Measurements from ENCODE around the gene TRABD2B. TPM values are rescaled to one million over a fixed set of nuclear protein-coding genes. Genes with fewer than 3 reads are reported as not detected.

The TRABD2B gene
- total and polyA plus RNA-seq, 2 of the 4 experiments (the other 2 are of a cell fraction): not detected

GRCh38 chr1:47873337-47873736 lies 123.8 kb downstream of the TRABD2B start:
- Histone ChIP-seq H2BK20ac (ENCODE audit: low read depth, low read length) (no peak overlapping the region), H3K23ac (ENCODE audit: low read depth, low read length) (no peak overlapping the region), H3K27ac (ENCODE audit: insufficient read depth, low read length) (no peak overlapping the region), H4K91ac (ENCODE audit: insufficient read depth, low read depth, low read length) (no peak overlapping the region), H3K9me3 (ENCODE audit: control insufficient read depth, insufficient read depth, low read length) (no peaks in the 10 kb centered on the region), H2AFZ (replicated peaks; ENCODE audit: low read length, poor library complexity) (no peak overlapping the region), H2AK5ac (ENCODE audit: low read depth, low read length) (no peak overlapping the region), H4K8ac (ENCODE audit: low read depth in 2 of 2, low read length in 2 of 2) (no peak overlapping the region), H3K56ac (ENCODE audit: extremely low read depth, insufficient read depth, low read length) (no peak overlapping the region), H2BK15ac (ENCODE audit: low read depth, low read length) (no peak overlapping the region), H3K36me3 (ENCODE audit: control insufficient read depth, insufficient read depth, low read length) (no peaks in the 10 kb centered on the region), H3K4ac (ENCODE audit: low read depth, low read length) (no peak overlapping the region), H2AK9ac (replicated peaks; ENCODE audit: low read depth, low read length, poor library complexity) (no peak overlapping the region), H3K79me1 (ENCODE audit: low read depth in 1 of 2, low read length in 2 of 2) (no peaks in the 10 kb centered on the region), H3K4me2 (ENCODE audit: low read depth, low read length) (no peak overlapping the region), H3K9me1 (ENCODE audit: insufficient read depth, low read length) (no peaks in the 10 kb centered on the region), H3K27me3 (ENCODE audit: control insufficient read depth, insufficient read depth, low read length) (no peaks in the 10 kb centered on the region), H3K9ac (ENCODE audit: low read depth, low read length) (no peak overlapping the region), H4K20me1 (ENCODE audit: insufficient read depth, low read length) (no peaks in the 10 kb centered on the region), H3K4me1 (ENCODE audit: control insufficient read depth, insufficient read depth, low read length) (no peaks in the 10 kb centered on the region), H3K4me3 (ENCODE audit: insufficient read depth, low read depth, low read length) (no peak overlapping the region), H2BK5ac (ENCODE audit: low read depth, low read length, poor library complexity, severe bottlenecking) (no peak overlapping the region), H2BK120ac (ENCODE audit: low read depth, low read length) (no peak overlapping the region), H3K14ac (replicated peaks; ENCODE audit: low read depth, low read length) (no peak overlapping the region), H4K5ac (ENCODE audit: low read depth, low read length) (no peak overlapping the region), H3K18ac (ENCODE audit: low read depth, low read length) (no peak overlapping the region)
- in situ Hi-C loops (cut with MboI; ENCODE audit: low sequenced_read_pairs) (no loop called here), dilution Hi-C loops (cut with HindIII; ENCODE audit: low sequenced_read_pairs, unreplicated experiment) (no loop called here), intact Hi-C loops (cut with micrococcal nuclease) (no loop called here)
- POLR2A ChIA-PET (ENCODE audit: unreplicated experiment): no interaction called here
- WGBS, 2 experiments (ENCODE audit: extremely low coverage in 2 of 2, insufficient read length in 1 of 2): 69% methylated on average over 6 of the region's 6 CpGs; no CpG with 5 or more reads in 1 of the 2 experiments
- DNase-seq (no peak), ATAC-seq (ENCODE audit: low read depth) (no peak)
- TF ChIP-seq CEBPB (IDR thresholded peaks at IDR 0.05; ENCODE audit: low read depth, low read length) (no peak), FOS (IDR thresholded peaks at IDR 0.05; ENCODE audit: low read depth, low read length) (no peak), MAFK (IDR thresholded peaks at IDR 0.05; ENCODE audit: low read depth, low read length) (no peak), POLR2A (IDR thresholded peaks at IDR 0.05; ENCODE audit: low read depth, low read length) (no peak), MAZ (IDR thresholded peaks at IDR 0.05; ENCODE audit: borderline replicate concordance, low read depth, low read length) (no peak), RAD21 (IDR thresholded peaks at IDR 0.05; ENCODE audit: low read length) (no peak), RCOR1 (IDR thresholded peaks at IDR 0.05; ENCODE audit: insufficient replicate concordance, low read length) (no peak), NFE2L2 (IDR thresholded peaks at IDR 0.05; ENCODE audit: low read depth, low read length) (no peak), SMC3 (IDR thresholded peaks at IDR 0.05; ENCODE audit: low read depth, low read length) (no peak), RFX5 (IDR thresholded peaks at IDR 0.05; ENCODE audit: low read depth, low read length) (no peak), CHD1 (IDR thresholded peaks at IDR 0.05; ENCODE audit: low read depth, low read length) (no peak), USF2 (IDR thresholded peaks at IDR 0.05; ENCODE audit: low read depth, low read length) (no peak), BHLHE40 (IDR thresholded peaks at IDR 0.05; ENCODE audit: low read depth, low read length) (no peak), MXI1 (IDR thresholded peaks at IDR 0.05; ENCODE audit: borderline replicate concordance, low read depth, low read length) (no peak)
- TF ChIP-seq, protein P1, sequence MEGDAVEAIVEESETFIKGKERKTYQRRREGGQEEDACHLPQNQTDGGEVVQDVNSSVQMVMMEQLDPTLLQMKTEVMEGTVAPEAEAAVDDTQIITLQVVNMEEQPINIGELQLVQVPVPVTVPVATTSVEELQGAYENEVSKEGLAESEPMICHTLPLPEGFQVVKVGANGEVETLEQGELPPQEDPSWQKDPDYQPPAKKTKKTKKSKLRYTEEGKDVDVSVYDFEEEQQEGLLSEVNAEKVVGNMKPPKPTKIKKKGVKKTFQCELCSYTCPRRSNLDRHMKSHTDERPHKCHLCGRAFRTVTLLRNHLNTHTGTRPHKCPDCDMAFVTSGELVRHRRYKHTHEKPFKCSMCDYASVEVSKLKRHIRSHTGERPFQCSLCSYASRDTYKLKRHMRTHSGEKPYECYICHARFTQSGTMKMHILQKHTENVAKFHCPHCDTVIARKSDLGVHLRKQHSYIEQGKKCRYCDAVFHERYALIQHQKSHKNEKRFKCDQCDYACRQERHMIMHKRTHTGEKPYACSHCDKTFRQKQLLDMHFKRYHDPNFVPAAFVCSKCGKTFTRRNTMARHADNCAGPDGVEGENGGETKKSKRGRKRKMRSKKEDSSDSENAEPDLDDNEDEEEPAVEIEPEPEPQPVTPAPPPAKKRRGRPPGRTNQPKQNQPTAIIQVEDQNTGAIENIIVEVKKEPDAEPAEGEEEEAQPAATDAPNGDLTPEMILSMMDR (conservative IDR thresholded peaks at IDR 0.05; ENCODE audit: low read depth, low read length): no peak
- TF ChIP-seq, protein P2, sequence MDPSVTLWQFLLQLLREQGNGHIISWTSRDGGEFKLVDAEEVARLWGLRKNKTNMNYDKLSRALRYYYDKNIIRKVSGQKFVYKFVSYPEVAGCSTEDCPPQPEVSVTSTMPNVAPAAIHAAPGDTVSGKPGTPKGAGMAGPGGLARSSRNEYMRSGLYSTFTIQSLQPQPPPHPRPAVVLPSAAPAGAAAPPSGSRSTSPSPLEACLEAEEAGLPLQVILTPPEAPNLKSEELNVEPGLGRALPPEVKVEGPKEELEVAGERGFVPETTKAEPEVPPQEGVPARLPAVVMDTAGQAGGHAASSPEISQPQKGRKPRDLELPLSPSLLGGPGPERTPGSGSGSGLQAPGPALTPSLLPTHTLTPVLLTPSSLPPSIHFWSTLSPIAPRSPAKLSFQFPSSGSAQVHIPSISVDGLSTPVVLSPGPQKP (IDR thresholded peaks at IDR 0.05; ENCODE audit: borderline replicate concordance, low read depth, low read length): no peak
- BruUV-seq (replicated peaks): no TSS peak
- CTCF ChIA-PET: no interaction called here
